ENCODE results near the gene C1orf50.

DNA sequence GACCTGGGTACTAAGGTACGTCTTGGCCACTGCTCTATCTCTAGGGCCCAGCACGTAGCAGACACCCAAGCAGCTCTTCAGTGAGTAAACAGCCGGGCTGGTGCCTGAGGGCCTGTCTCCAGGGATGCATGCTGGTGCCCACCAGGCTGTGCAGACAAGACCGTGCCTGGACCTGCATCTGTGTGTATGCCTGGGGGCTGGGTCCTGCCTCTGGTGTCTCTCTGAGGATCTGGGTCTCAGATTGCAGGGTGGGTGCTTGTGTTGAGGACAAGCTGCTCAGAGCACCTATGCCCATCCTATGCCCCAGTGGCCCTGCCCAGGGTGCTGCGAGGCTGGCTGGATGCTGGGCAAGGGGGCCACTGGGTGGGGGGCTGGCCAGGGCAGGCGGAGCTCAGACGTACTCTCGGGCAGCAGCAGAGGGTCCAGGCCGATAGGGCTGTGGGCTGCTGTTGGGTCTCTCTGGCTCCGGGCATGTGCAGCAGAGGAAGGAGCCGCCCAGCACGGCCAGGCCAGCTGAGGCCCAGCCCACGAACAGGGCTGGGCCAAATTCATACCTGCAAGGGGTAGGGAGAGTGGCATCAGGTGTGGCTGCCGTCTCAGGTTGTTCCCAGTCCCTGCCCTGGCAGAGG lies 31.5 kb upstream of the C1orf50 start:
- TF ChIP-seq, protein P1, sequence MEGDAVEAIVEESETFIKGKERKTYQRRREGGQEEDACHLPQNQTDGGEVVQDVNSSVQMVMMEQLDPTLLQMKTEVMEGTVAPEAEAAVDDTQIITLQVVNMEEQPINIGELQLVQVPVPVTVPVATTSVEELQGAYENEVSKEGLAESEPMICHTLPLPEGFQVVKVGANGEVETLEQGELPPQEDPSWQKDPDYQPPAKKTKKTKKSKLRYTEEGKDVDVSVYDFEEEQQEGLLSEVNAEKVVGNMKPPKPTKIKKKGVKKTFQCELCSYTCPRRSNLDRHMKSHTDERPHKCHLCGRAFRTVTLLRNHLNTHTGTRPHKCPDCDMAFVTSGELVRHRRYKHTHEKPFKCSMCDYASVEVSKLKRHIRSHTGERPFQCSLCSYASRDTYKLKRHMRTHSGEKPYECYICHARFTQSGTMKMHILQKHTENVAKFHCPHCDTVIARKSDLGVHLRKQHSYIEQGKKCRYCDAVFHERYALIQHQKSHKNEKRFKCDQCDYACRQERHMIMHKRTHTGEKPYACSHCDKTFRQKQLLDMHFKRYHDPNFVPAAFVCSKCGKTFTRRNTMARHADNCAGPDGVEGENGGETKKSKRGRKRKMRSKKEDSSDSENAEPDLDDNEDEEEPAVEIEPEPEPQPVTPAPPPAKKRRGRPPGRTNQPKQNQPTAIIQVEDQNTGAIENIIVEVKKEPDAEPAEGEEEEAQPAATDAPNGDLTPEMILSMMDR (conservative IDR thresholded peaks at IDR 0.05; ENCODE audit: low read depth, low read length) = no peak
- TF ChIP-seq MXI1 (IDR thresholded peaks at IDR 0.05; ENCODE audit: borderline replicate concordance, low read depth, low read length) = no peak
- TF ChIP-seq RFX5 (IDR thresholded peaks at IDR 0.05; ENCODE audit: low read depth, low read length) = no peak
- no peak for TF ChIP-seq POLR2A (IDR thresholded peaks at IDR 0.05; ENCODE audit: low read depth, low read length)
- TF ChIP-seq RAD21 (IDR thresholded peaks at IDR 0.05; ENCODE audit: low read length) = no peak
- TF ChIP-seq CEBPB (IDR thresholded peaks at IDR 0.05; ENCODE audit: low read depth, low read length) = no peak
- no peak for TF ChIP-seq RCOR1 (IDR thresholded peaks at IDR 0.05; ENCODE audit: insufficient replicate concordance, low read length)
- TF ChIP-seq, protein P2, sequence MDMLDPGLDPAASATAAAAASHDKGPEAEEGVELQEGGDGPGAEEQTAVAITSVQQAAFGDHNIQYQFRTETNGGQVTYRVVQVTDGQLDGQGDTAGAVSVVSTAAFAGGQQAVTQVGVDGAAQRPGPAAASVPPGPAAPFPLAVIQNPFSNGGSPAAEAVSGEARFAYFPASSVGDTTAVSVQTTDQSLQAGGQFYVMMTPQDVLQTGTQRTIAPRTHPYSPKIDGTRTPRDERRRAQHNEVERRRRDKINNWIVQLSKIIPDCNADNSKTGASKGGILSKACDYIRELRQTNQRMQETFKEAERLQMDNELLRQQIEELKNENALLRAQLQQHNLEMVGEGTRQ (IDR thresholded peaks at IDR 0.05; ENCODE audit: low read depth, low read length) = no peak
- TF ChIP-seq SMC3 (IDR thresholded peaks at IDR 0.05; ENCODE audit: low read depth, low read length) = no peak
- TF ChIP-seq BHLHE40 (IDR thresholded peaks at IDR 0.05; ENCODE audit: low read depth, low read length) = no peak
